Measurements from ENCODE around the gene ATF6. TPM values are rescaled to one million over a fixed set of nuclear protein-coding genes. Genes with fewer than 3 reads are reported as not detected.

ATF6 gene

Small RNAs within 50 kb of the gene (small RNA-seq; reads per million reads assigned to genes)
- gene RN7SL466P (ENCODE audit: insufficient read depth), result not detected

Measured in neuronal stem cell (in vitro differentiated cells).